HG03066 (cell line): Measurements from ENCODE around the gene RNPS1.

ENCODE experiments used
- ATAC-seq: cut with Tn5 transposase; IDR thresholded peaks from one replicate; pipeline ENCODE4 v1.9.1; 2021; ENCODE audit warnings: low read depth; ENCODE audit not compliant: unreplicated experiment

RNPS1 gene

DNA sequence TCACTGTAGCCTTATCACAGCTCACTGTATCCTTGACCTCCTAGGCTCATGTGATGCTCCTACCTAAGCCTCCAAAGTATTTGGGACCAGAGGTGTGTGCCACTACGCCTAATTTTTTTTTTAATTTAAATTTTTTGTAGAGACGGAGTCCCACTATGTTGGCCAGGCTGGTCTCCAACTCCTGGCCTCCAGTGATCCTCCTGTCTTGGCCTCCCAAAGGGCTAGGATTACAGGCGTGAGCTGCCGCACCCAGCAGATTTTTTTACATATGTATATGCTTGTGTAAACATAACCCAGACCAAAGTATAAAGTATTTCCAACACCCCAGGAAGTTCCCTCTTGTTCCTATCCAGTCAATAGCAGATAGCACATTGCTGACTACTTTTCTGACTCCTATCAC lies 51.6 kb downstream of the RNPS1 start:
- ATAC-seq, result no peak

GRCh38 chr16:2214719-2214968 lies 53.3 kb downstream of the RNPS1 start, which contains the start of gene PGP:
TSS of gene PGP (minus strand) at chr16:2214840. CDS start at chr16:2214777, 63 bp downstream.
- ATAC-seq, result peak; percentile 86

GRCh38 chr16:2213817-2214718 lies 53.9 kb downstream of the RNPS1 start:
- no peak for ATAC-seq

DNA sequence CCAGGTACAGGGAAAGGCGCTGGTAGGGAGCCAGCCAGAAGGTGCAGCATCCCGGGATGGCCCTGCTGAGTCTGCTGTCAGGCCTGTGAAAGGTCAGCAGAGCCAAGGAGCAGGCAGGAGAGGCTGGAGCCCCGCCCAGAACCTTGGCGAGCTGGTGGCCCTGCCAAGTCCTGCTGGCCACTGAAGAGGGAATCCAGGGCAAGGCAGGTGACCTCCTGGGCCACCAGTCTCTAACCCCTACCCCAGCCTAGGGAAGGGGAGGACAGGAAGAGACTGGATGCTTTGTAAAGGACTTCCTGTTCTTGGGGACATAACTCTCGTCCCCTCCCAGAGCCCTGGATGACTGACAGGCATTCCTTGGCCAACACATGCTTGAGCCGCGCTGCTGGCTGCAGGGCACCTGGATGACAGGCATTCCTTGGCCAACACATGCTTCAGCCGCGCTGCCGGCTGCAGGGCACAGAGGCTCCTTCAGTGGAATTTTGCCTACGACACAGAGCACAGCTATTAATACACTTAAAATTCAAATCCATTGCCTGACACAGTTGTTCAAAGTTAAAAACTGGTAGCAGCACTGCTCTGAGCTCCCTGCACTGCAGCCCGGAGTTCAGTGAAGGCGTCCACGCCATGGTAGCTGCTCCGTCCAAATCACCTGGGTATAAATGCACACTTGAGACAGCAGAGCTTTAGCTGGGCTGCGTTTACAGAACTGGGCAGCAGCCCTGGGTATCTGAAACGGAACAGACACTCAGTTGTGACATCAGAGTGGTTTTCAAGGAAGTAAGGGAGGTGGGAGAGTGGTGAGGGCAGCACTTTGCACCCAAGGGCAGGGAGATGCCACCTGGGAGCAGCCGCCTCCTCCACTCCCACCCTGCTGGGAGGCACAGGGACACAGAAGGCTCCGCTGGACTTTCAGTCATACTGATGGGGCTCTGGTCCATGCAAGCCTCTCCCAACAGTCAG lies 55.3 kb downstream of the RNPS1 start:
- ATAC-seq, result no peak

DNA sequence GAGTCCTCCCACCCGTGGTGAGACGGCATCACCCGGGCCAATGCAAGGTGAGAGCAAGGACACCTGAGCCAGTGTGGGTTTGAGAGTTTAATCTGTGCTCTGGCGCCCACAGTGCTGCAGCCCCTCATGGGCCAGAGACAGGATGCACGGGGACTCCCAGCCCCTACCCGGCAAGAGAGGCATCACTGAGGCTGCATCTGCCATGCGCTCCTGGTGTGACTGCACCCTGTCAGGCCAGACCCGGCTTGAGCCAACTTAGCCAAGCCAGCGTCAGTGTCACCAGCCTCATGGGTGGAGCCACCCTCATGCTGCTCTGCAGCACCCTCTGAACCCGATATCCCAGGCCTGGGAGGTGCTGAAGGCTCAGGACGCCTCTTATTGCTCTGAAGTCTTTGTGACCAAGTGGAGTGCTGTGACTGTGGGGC lies 56.0 kb downstream of the RNPS1 start:
- ATAC-seq, result no peak

- no peak for ATAC-seq
Measured at GRCh38 chr16:2210386-2211365, 57.2 kb downstream of the RNPS1 start, which contains the start of gene BRICD5. TSS of gene BRICD5 (minus strand) at chr16:2210863. CDS start at chr16:2210833, 30 bp downstream.

- no peak for ATAC-seq
Measured at GRCh38 chr16:2210009-2210332, 58.0 kb downstream of the RNPS1 start.

GRCh38 chr16:2209258-2210008 lies 58.5 kb downstream of the RNPS1 start:
- ATAC-seq, result no peak

- no peak for ATAC-seq
Measured at GRCh38 chr16:2208772-2209171, 59.2 kb downstream of the RNPS1 start.

DNA sequence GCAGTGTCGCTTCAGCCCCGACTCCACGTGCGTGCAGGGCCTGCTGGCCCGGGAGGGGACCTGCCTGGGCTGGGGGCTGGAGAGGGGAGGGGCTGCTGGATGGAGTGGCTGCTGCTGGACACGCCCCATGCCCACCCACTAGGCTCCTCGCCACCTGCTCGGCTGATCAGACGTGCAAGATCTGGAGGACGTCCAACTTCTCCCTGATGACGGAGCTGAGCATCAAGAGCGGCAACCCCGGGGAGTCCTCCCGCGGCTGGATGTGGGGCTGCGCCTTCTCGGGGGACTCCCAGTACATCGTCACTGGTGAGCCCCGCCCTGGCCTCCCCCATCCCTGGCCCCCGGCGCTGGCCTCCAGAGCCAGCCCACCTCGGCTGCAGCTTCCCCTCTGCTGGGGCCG lies 59.6 kb downstream of the RNPS1 start:
- no peak for ATAC-seq

- ATAC-seq, result no peak
Measured at GRCh38 chr16:2207872-2208271, 60.1 kb downstream of the RNPS1 start.

GRCh38 chr16:2206780-2207433 lies 61.0 kb downstream of the RNPS1 start:
- no peak for ATAC-seq

DNA sequence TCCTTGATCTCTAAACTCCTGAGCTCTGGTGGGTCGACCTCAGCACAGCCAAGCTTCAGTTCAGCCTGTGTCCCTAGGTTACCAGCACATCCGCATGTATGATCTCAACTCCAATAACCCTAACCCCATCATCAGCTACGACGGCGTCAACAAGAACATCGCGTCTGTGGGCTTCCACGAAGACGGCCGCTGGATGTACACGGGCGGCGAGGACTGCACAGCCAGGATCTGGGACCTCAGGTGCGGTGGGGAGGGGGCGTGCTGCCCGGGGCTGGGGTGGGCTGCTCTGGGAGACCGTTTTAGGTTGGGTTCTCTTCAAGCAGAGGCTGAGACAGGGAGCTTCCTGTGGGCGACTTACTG lies 61.5 kb downstream of the RNPS1 start:
- ATAC-seq, result no peak

DNA sequence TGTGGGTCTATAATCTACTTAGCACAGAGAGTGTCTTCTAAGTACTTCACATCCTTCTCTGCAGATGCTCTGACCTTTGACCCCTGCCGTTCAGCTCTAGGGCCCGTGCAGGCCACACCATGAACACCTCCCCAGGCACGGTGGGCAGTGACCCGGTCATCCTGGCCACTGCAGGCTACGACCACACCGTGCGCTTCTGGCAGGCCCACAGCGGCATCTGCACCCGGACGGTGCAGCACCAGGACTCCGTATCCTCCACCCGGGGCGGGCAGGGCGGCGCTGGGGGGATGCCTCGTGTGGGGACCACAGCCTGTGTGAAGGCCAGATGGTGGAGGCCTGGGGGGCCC lies 62.0 kb downstream of the RNPS1 start:
- ATAC-seq, result peak; percentile 9

DNA sequence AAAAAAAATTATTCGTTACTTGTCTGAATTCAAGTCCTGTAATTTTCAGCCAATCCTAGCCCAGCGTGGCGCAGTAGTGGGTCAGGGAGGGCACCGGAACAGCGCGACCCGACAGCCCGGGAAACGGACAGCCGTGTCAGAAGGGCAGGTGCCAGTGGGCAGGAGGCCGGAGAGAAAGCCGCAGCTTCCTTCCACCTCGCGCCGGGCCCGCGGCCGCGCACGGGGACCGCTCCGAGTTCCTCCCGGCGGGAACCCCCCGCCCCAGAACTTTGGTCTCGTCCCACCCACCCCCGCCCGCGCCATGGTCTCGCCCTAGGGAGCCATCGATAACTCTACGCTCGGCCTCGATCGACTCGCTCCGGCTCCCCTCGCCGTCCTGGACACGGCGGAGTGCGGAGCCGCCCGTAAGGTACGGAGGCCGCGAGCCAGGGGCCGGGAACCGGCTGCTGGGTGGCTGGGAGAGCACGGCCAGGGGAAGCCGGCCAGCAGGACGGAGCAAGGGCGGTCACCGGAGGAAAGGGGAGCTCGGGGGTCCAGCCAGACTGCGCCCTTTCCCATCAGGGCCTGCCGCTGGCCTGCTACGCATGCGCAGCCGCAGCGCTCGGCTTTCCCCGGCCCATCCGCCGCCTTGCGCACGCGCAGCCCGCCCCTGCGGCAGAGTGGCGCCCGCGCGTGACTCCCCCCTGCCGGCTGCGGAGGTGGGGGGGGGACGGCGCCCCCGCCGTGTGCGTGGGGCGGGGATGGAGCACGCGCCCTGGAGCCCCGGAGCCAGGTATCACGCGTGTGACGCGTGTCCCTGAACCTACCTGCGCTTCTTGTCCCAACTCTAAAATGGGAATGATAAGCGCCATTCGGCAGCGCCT lies 62.6 kb downstream of the RNPS1 start, which contains the start of gene MLST8:
Gene MLST8 (plus strand): TSS at position 351 of the 863 bp plus-strand sequence. CDS start 632 bp downstream, outside the sequence.
- ATAC-seq, result peak; percentile 61

GRCh38 chr16:2204416-2205103 lies 63.4 kb downstream of the RNPS1 start:
- ATAC-seq, result no peak
